GM21723 (cell line): Measurements from ENCODE around the gene ZIK1.

ENCODE experiments used
- ATAC-seq: cut with Tn5 transposase; IDR thresholded peaks from one replicate; pipeline ENCODE4 v1.9.1; 2021; ENCODE audit warnings: mild to moderate bottlenecking, moderate library complexity; ENCODE audit not compliant: unreplicated experiment

Gene ZIK1

DNA sequence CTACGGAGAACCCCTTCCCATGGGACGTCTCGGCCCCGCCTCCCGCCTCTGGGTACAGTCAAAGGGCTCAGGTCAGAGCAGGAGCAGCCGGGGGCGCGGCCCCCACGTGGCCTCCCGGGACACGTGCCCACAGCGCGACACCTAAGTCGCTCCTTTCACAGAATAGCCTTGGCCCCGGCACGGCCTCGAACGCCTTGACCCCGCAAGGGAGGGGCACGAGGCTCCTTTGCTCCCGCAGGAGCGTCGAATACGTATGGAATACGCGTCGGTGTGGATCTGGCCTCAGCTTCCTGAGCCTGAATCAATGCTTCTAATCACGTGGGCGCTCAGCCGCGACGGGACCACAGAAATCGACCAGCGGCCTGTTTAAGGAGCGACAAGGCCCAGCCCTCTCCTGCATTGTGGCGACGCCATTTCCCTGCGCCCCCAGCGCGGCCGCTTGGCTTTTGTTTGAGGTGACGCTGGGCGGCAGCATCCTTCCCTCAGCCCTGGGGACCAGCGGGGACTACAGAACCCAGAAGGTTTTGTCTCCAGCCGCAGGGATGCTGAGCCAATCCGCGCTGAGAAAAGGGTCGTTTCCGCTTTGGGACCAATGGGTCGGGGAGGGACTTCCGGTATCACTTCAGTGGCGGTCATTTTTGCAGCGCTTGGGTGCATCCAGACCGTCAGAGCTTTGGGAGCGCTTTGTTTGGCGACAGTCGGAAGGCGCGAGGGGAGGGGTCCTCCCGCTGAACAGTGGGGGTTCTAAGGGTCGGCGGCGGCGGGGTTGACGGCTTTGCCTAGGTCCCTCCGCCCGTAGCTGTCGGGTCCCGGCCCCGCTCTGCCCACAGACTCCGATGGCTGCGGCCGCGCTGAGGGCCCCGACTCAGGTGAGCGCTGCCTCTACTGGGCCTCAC, at the start of gene ZIK1:
ZIK1 (plus strand) TSS at position 625 of the 896 bp plus-strand sequence; CDS start at position 837, 212 bp downstream.
- peak; percentile 70 for ATAC-seq

- no peak for ATAC-seq
These were observed 45.9 kb upstream of the ZIK1 start for GRCh38 chr19:57537953-57538547.

DNA sequence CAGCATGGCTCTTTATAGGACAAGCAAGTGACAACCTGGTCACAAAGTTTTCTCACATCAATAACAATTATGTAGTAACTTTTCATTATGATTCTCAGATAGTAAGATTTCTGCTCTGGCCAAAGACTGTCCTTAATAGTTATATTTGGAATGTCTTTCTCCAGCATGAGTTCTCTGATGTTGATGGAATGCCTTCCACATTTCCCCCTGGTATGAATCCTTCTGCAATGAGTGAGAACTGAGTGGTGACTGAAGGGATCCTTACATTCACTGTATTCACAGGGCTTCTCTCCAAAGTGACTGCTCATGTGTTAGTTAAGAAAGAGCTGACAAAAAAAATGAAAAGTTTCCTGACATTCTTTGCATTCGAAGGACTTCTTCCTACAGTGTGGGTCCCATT, 37.4 kb upstream of the ZIK1 start:
- ATAC-seq = no peak

GRCh38 chr19:57552432-57552831, 31.5 kb upstream of the ZIK1 start:
- ATAC-seq = no peak

DNA sequence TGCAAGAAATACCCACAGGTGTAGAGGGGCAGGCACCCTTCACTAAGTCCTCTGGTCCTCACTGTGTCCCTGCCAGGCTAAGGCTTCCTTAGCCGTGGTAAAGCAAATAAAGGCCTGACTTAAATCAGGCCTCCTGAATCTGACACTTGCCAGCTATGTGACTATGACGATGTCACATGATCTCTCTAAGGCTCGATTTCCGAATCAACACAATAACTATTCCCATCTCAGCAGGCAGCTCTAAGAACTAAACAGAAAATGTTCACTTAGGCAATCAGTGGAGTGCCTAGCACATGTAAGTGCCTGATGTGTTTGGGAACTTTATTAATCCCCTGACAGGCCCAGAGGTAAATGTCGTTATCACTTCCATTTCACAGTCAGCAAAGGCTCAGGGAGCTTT, 26.3 kb upstream of the ZIK1 start:
- ATAC-seq = no peak

DNA sequence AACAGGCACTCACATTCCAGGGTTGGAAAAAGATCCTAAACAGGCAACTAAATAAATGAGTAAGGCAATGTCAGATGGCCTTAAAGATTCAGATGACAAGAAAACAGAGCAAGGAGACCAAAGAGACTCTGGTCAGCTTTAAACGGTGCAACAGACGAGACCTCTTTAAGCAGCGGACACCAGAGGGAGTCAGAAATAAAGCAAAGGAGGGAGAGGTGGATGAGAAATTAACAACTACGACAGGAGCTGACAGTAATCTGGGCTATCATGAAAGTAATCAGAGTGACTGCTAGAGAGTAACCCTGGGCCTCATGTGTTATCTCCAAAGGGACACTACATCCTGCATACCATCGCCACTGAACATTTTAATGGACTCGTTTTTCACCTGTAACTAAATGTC, 25.4 kb upstream of the ZIK1 start:
- ATAC-seq = no peak

DNA sequence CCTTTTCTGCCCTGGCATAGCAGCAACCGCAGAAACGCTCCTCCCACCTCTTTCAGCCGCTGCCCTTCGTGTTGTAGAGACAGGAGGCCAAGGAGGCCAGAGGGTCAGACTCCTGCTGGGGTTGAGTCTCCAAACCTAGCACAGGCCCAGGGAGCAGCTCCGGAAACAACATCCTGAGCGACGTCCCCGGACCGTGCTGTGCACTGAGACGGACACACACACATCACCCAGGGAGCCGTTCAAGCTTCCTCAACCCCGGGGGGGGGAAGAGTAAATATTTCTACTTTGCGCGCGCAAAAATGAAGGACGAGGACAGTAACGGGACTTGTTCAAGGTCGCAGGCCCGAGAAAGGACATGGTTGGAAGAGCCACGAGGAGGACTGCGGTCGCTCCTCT, 24.9 kb upstream of the ZIK1 start:
- ATAC-seq = peak; percentile 32

- ATAC-seq = peak; percentile 92
These were observed 24.4 kb upstream of the ZIK1 start, which contains the start of gene ZNF550 for GRCh38 chr19:57559404-57560025. TSS of gene ZNF550 (minus strand) at chr19:57559863. CDS start at chr19:57559682, 181 bp downstream.

DNA sequence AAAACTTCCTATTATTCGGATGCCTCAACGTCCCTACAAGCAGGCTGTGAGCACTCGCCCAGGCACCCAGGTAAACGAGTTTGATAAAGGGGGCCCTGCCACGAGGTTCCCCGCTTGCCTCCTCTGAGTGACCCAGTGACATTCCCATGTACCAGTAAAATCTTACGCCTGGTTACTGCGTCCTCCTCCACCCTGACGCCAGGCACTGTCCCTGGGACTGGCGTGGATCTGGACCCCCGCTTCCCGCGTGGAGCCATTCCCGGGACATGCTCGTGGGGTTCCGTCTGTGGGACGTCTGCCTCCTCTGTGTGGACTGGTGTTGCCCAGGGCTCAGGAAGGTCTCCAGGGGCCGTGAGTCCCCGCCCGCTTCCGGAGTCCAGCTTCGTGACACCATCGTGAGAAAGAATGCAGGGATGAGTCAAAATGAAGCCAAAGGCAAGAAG, 23.9 kb upstream of the ZIK1 start:
- no peak for ATAC-seq

GRCh38 chr19:57563547-57563946, 20.4 kb upstream of the ZIK1 start:
- no peak for ATAC-seq

DNA sequence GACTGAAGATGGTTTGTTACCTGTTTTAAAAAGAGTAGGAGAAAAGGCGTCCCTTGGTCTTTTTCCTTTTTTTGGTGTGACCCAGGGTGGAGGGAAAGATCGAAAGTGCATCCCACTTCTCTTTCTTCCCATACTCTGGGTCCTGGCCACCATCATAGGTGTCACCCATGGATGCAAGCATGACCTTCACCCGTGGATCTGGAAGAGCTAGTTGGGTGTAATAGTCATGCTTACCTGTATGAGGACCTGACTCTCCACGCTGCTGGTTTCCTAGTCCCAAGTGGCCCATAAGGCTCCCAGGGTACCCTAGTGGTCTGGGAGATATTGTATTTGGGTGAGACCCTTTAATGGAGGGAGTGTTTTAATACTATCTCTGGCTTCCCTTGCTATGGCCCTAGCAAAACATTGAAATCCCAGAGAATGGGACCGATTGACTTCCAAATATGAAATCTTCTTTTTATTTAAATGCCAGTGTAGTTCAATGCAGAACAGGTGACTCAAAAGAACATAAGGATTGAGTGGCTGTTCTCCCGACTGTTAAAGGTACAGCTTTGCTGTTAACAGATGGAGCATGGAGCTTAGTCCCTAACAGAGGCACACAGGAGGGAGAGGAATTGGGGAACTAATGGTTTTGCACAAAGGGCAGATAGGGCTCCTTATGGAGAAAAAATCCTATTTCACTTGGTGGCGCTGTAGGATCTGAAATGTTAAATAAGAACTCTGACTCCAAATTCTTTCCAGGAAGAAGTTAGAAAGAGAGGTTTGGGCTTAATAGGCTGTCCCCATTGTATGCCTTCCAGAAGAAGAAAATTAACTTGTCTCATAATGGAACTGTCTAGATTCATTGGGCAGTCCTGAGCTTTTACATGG, 17.3 kb upstream of the ZIK1 start:
- ATAC-seq = no peak

DNA sequence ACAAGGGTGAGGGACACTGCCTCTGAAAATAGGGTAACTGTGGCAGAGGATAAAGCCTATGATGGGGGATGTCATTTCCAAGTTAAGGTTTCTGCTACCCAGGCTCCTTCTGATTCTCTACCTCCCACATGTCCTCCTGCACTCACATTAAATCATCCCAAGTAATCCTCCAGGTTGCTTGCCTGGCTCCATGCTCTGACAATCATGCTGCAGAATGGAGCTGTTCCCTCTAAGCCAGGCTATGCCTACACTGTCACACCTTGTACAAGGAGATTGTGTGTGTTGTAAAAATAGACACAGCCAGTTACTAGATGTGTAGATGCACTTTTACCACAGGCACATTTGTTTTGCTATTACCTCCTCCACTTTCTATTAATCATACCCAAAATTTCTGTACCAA, 13.2 kb upstream of the ZIK1 start:
- ATAC-seq = no peak

- ATAC-seq = no peak
These were observed 11.5 kb upstream of the ZIK1 start for GRCh38 chr19:57572415-57572947.

GRCh38 chr19:57576661-57577060, 7.3 kb upstream of the ZIK1 start:
- no peak for ATAC-seq

DNA sequence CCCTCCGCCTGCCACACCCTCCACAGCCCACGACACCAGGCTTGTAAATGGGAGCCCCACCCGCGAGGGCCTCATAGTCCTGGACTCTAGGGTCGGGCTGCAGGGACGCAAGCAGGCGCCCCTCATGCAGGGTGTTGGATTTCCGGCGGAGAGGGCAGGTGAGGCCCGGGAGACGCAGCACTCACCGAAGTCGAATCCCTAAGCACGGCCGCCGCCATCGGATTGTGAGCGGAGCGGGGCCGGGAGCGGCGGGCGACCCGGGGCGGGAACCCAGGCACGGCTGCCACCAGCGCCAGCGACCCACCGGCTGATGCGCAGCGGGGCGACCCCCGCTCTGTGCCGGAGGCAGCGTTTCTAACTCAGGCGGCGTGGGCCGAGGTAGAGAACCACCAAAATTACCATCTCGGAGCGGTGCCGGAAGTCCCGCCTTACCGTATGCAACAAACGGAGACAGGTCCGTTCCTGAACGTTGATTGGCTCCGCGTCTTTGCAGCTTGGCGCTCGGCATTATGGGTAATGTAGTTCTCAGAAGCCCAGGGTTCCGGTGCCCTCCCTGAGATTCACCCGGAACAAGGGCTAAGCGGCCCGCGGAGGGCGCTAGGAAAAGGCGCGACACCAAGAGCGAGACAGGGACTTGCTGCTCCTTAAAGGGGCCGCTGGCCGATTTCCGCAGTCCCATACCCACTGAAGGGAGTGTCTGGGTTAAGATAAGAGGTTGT, 5.3 kb upstream of the ZIK1 start, which contains the start of gene ZNF416:
ZNF416 (minus strand) TSS at position 425 of the 719 bp plus-strand sequence; CDS start at position 218, 207 bp downstream.
- peak; percentile 83 for ATAC-seq

DNA sequence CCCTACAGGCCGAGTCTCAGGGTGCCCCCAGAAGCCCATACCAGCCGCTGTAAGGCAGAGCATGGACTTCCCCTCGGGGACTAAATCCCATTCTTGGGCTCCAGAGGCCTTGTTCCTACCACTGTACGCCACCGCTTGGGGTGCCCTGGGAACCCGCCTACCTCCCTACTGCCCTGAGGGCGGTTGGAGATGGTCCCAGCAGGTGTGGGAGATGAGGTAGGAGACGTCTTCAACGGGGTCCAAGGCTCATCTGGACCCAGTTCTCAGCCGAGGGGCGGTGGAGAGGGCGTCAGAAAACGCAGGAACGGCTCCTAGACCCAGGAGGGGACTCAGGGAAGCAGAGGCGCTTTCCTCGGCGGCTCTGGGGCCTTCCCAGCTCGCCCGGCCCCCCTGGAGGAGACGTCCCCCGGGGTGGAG, 833 bp upstream of the ZIK1 start:
- no peak for ATAC-seq

DNA sequence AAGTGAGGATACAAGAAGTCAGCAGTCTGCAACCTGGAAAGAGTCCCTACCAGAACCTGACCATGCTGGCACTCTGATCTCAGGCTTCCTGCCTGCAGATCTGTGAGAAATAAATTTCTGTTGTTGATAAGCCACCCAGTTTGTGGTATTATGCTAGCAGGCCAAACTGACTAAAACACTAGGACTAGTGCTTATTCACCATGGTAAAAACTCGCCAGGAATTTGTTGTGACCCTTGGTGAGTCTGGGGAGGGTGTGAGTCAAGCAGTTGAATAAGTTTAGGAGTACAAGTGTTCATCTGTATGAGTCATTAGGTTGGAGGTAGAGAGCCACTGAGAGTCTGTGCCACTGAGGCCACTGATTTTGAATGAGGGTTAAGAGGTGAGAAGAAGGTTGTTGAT, 3.6 kb downstream of the ZIK1 start:
- ATAC-seq = no peak

GRCh38 chr19:57599377-57599760, 15.4 kb downstream of the ZIK1 start:
- peak; percentile 13 for ATAC-seq

GRCh38 chr19:57599761-57600383, 15.9 kb downstream of the ZIK1 start, which contains the start of gene ZNF530:
TSS of gene ZNF530 (plus strand) at chr19:57599885. CDS start at chr19:57604346, 4,461 bp downstream.
- peak; percentile 91 for ATAC-seq
